Naive thymus-derived CD4-positive, alpha-beta T cell (primary cell): Measurements from ENCODE around the gene SRSF3. TPM values are rescaled to one million over a fixed set of nuclear protein-coding genes. Genes with fewer than 3 reads are reported as not detected.
A peak's percentile ranks its signal among the peaks of the same experiment; 100 is the strongest.

Experiments
- ATAC-seq: fragments of 150-1000 bp; cut with Tn5 transposase; 2 replicates; pipeline ENCODE4 v1.10.0; 2021; ENCODE audit warnings: mild to moderate bottlenecking, moderate library complexity
- CTCF ChIA-PET: fragments of 350-600 bp; sonication (Branson Sonifier 250); formaldehyde crosslinking; loops from one replicate; lab custom pipeline; 2021; ENCODE audit warnings: antibody characterized with exemption; lab: Charles Lee
- POLR2A ChIA-PET: fragments of 350-600 bp; sonication (Branson Sonifier 250); formaldehyde crosslinking; loops from one replicate; lab custom pipeline; 2021; ENCODE audit warnings: antibody characterized with exemption, inconsistent platforms; lab: Charles Lee
- DNase-seq, 9 donors: peaks; one replicate each; pipeline versions ENCODE4 v3.0.0 to v3.0.0-alpha.2; 2020 to 2022; ENCODE audit warnings: mixed read lengths in 1 of 9
- H3K27ac ChIP-seq: one replicate; pipeline ENCODE4 v1.7.0; 2013; ENCODE audit warnings: mild to moderate bottlenecking, low read depth, low read length, moderate library complexity
- H3K27me3 ChIP-seq, 2 donors: one replicate each; pipeline ENCODE4 v1.7.0; 2013; ENCODE audit warnings: low read length in 2 of 2, mild to moderate bottlenecking in 2 of 2, moderate library complexity in 2 of 2; ENCODE audit not compliant: control insufficient read depth in 2 of 2, insufficient read depth in 2 of 2
- H3K36me3 ChIP-seq, 3 experiments: 1 replicate in 2 of 3; 2 replicates in 1 of 3; pipeline ENCODE4 v1.7.0; 2013; ENCODE audit warnings: low read length in 3 of 3, mild to moderate bottlenecking in 3 of 3, moderate library complexity in 1 of 3; ENCODE audit not compliant: insufficient read depth in 3 of 3, control insufficient read depth in 2 of 3
- H3K4me1 ChIP-seq, 2 donors: one replicate each; pipeline ENCODE4 v1.7.0; 2013; ENCODE audit warnings: low read length in 2 of 2, mild to moderate bottlenecking in 2 of 2, moderate library complexity in 1 of 2; ENCODE audit not compliant: control insufficient read depth in 2 of 2, insufficient read depth in 2 of 2
- H3K4me3 ChIP-seq: 2 replicates; pipeline ENCODE4 v1.7.0; 2013; ENCODE audit warnings: mild to moderate bottlenecking, low read length
- H3K9me3 ChIP-seq, 3 experiments: 1 replicate in 2 of 3; 2 replicates in 1 of 3; pipeline ENCODE4 v1.7.0; 2013; ENCODE audit warnings: low read length in 3 of 3; ENCODE audit not compliant: control insufficient read depth in 2 of 3
- H3K27ac Mint-ChIP-seq, 9 donors: one replicate each; pipeline ENCODE4 v1.8.0; 2020 to 2022; ENCODE audit warnings: mixed read lengths in 9 of 9, mild to moderate bottlenecking in 8 of 9, moderate library complexity in 5 of 9, inconsistent platforms in 2 of 9
- H3K27me3 Mint-ChIP-seq, 5 donors: one replicate each; pipeline ENCODE4 v1.8.0; 2021 to 2022; ENCODE audit warnings: mixed read lengths in 5 of 5, mild to moderate bottlenecking in 1 of 5
- H3K36me3 Mint-ChIP-seq, 5 donors: one replicate each; pipeline ENCODE4 v1.8.0; 2020 to 2022; ENCODE audit warnings: mixed read lengths in 5 of 5, mild to moderate bottlenecking in 3 of 5, inconsistent platforms in 1 of 5
- H3K4me1 Mint-ChIP-seq, 7 donors: one replicate each; pipeline ENCODE4 v1.8.0; 2020 to 2022; ENCODE audit warnings: mixed read lengths in 7 of 7, mild to moderate bottlenecking in 3 of 7, inconsistent platforms in 1 of 7
- H3K4me3 Mint-ChIP-seq, 10 donors: one replicate each; pipeline ENCODE4 v1.8.0; 2020 to 2022; ENCODE audit warnings: mild to moderate bottlenecking in 10 of 10, mixed read lengths in 10 of 10, moderate library complexity in 6 of 10, inconsistent platforms in 2 of 10
- H3K9me3 Mint-ChIP-seq, 11 donors: one replicate each; pipeline ENCODE4 v1.8.0; 2020 to 2022; ENCODE audit warnings: mixed read lengths in 11 of 11, mild to moderate bottlenecking in 4 of 11, inconsistent platforms in 1 of 11, moderate library complexity in 1 of 11
- intact Hi-C, 2 donors: fragments of 100-400 bp; cut with micrococcal nuclease; formaldehyde crosslinking; loops; one replicate each; pipeline ENCODE4 v1.15.1; 2023
- polyA plus RNA-seq, 2 donors: library from polyadenylated mRNA; unstranded; fragments of 300-500 nt; fragmentation: Illumina TruSeq; gene quantifications; one replicate each; pipeline ENCODE4 v1.2.3, GENCODE V29; 2021
- total RNA-seq, 6 experiments: library from RNA in 5 of 6; stranded (reverse) in 5 of 6; gene quantifications; 1 replicate in 5 of 6; 2 replicates in 1 of 6; pipeline ENCODE4 v1.2.3 and lab custom pipeline; 2021 to 2026

The SRSF3 gene
- total and polyA plus RNA-seq, 7 experiments from 2014 or later, result 317 to 510 (median 403) TPM

- Histone ChIP-seq H3K36me3 (peaks cover 33 to 84% (median 50%) of the 10 kb centered on the region in 3 experiments), H3K9me3 (no peaks in the 10 kb centered on the region), H3K27ac (no peak overlapping the region), H3K27me3 (no peaks in the 10 kb centered on the region), H3K4me3 (no peak overlapping the region), H3K4me1 (peaks cover 32 to 35% of the 10 kb centered on the region in 2 donors)
- H3K36me3 Mint-ChIP-seq, result peaks cover 12 to 75% (median 51%) of the 10 kb centered on the region in 5 donors
- intact Hi-C loops, result no loop called here
- H3K9me3 Mint-ChIP-seq, result peaks cover 0 to 7% (median 0%) of the 10 kb centered on the region in 11 donors
- ChIA-PET CTCF (no interaction called here), POLR2A (interaction anchor here (0.6 to 5.9 kb wide), 5 partner anchors 9 to 79 kb away, joined by 3 to 53 read pairs (median 5); partner anchors contain the start of gene SRSF3)
- peak overlapping the region in 5 of 10 donors; percentile 27 to 61 (median 30) for H3K4me3 Mint-ChIP-seq
- no peaks in the 10 kb centered on the region for H3K27me3 Mint-ChIP-seq
- peaks cover 32 to 81% (median 65%) of the 10 kb centered on the region in 7 donors for H3K4me1 Mint-ChIP-seq
- peak overlapping the region; percentile 59 to 87 (median 76) for H3K27ac Mint-ChIP-seq
- ATAC-seq (no peak), DNase-seq (no peak)
Observed at GRCh38 chr6:36607683-36608386, 13.7 kb downstream of the SRSF3 start.

- Mint-ChIP-seq H3K36me3 (peaks cover 12 to 74% (median 58%) of the 10 kb centered on the region in 5 donors), H3K27ac (peak overlapping the region; percentile 55 to 84 (median 76)), H3K9me3 (peaks cover 0 to 7% (median 0%) of the 10 kb centered on the region in 11 donors), H3K4me3 (peak overlapping the region in 1 of 10 donors; percentile 10), H3K4me1 (peaks cover 34 to 74% (median 59%) of the 10 kb centered on the region in 7 donors), H3K27me3 (no peaks in the 10 kb centered on the region)
- Histone ChIP-seq H3K36me3 (peaks cover 22 to 81% (median 46%) of the 10 kb centered on the region in 3 experiments), H3K27ac (no peak overlapping the region), H3K9me3 (no peaks in the 10 kb centered on the region), H3K27me3 (no peaks in the 10 kb centered on the region), H3K4me1 (peaks cover 20 to 24% of the 10 kb centered on the region in 2 donors), H3K4me3 (no peak overlapping the region)
- DNase-seq (no peak), ATAC-seq (peak; percentile 18)
- POLR2A ChIA-PET, result interaction anchor here (0.6 to 5.9 kb wide), 8 partner anchors 10 to 63 kb away, joined by 3 to 53 read pairs (median 4); partner anchors contain the start of gene SRSF3
- CTCF ChIA-PET, result interaction anchor here (1.2 kb wide), 1 partner anchor 9 kb away, joined by 3 read pairs; no protein-coding TSS in a partner anchor
- intact Hi-C loops, result no loop called here
Observed at GRCh38 chr6:36608788-36609563, 14.8 kb downstream of the SRSF3 start.

- CTCF ChIA-PET, result interaction anchor here (1.2 kb wide), 1 partner anchor 10 kb away, joined by 3 read pairs; no protein-coding TSS in a partner anchor
- Mint-ChIP-seq H3K27ac (peak overlapping the region in 8 of 9 donors; percentile 53 to 83 (median 74)), H3K4me3 (peak overlapping the region in 2 of 10 donors; percentile 17 to 21), H3K9me3 (peaks cover 0 to 7% (median 0%) of the 10 kb centered on the region in 11 donors), H3K4me1 (peaks cover 30 to 68% (median 53%) of the 10 kb centered on the region in 7 donors), H3K27me3 (no peaks in the 10 kb centered on the region), H3K36me3 (peaks cover 12 to 68% (median 52%) of the 10 kb centered on the region in 5 donors)
- peak; percentile 7 for ATAC-seq
- Histone ChIP-seq H3K27ac (no peak overlapping the region), H3K4me1 (peaks cover 14 to 18% of the 10 kb centered on the region in 2 donors), H3K9me3 (no peaks in the 10 kb centered on the region), H3K27me3 (no peaks in the 10 kb centered on the region), H3K4me3 (no peak overlapping the region), H3K36me3 (peaks cover 16 to 75% (median 39%) of the 10 kb centered on the region in 3 experiments)
- DNase-seq, result no peak
- POLR2A ChIA-PET, result interaction anchor here (0.6 to 5.9 kb wide), 6 partner anchors 10 to 64 kb away, joined by 3 to 53 read pairs (median 5); partner anchors contain the start of gene SRSF3
- intact Hi-C loops, result no loop called here
Observed at GRCh38 chr6:36609582-36609981, 15.4 kb downstream of the SRSF3 start.

GRCh38 chr6:36610041-36610955 is 16.1 kb downstream of the SRSF3 start:
- Mint-ChIP-seq H3K4me3 (peak overlapping the region in 2 of 10 donors; percentile 17 to 21), H3K27me3 (no peaks in the 10 kb centered on the region), H3K27ac (peak overlapping the region in 8 of 9 donors; percentile 37 to 86 (median 76)), H3K4me1 (peaks cover 32 to 64% (median 49%) of the 10 kb centered on the region in 7 donors), H3K36me3 (peaks cover 12 to 64% (median 51%) of the 10 kb centered on the region in 5 donors), H3K9me3 (peaks cover 0 to 7% (median 0%) of the 10 kb centered on the region in 11 donors)
- intact Hi-C loops, result no loop called here
- no peak for ATAC-seq
- DNase-seq, result no peak
- CTCF ChIA-PET, result interaction anchor here (0.6 to 1.0 kb wide), 3 partner anchors 14 to 549 kb away, joined by 3 to 4 read pairs (median 3); no protein-coding TSS in a partner anchor
- Histone ChIP-seq H3K9me3 (no peaks in the 10 kb centered on the region), H3K36me3 (peaks cover 16 to 68% (median 32%) of the 10 kb centered on the region in 3 experiments), H3K27me3 (no peaks in the 10 kb centered on the region), H3K27ac (peak overlapping the region; percentile 28), H3K4me1 (peaks cover 7 to 11% of the 10 kb centered on the region in 2 donors), H3K4me3 (no peak overlapping the region)
- POLR2A ChIA-PET, result interaction anchor here (0.6 to 5.9 kb wide), 7 partner anchors 11 to 64 kb away, joined by 3 to 53 read pairs (median 6); partner anchors contain the start of gene SRSF3

GRCh38 chr6:36610956-36611336 is 16.8 kb downstream of the SRSF3 start:
- H3K27me3 Mint-ChIP-seq, result no peaks in the 10 kb centered on the region
- H3K36me3 Mint-ChIP-seq, result peaks cover 12 to 58% (median 46%) of the 10 kb centered on the region in 5 donors
- peaks cover 12 to 62% (median 27%) of the 10 kb centered on the region in 3 experiments for H3K36me3 ChIP-seq
- peak overlapping the region; percentile 2 to 86 (median 62) for H3K27ac Mint-ChIP-seq
- intact Hi-C loops, result no loop called here
- H3K4me3 Mint-ChIP-seq, result peak overlapping the region in 1 of 10 donors; percentile 10
- no peak for ATAC-seq
- H3K4me3 ChIP-seq, result no peak overlapping the region
- ChIA-PET POLR2A (interaction anchor here (1.0 to 2.3 kb wide), 4 partner anchors 10 to 103 kb away, joined by 3 to 7 read pairs (median 4); no protein-coding TSS in a partner anchor), CTCF (interaction anchor here (0.6 to 1.4 kb wide), 3 partner anchors 14 to 548 kb away, joined by 3 to 4 read pairs (median 3); no protein-coding TSS in a partner anchor)
- H3K27ac ChIP-seq, result peak overlapping the region; percentile 28
- peaks cover 29 to 61% (median 45%) of the 10 kb centered on the region in 7 donors for H3K4me1 Mint-ChIP-seq
- peaks cover 6 to 7% of the 10 kb centered on the region in 2 donors for H3K4me1 ChIP-seq
- DNase-seq, result no peak
- H3K27me3 ChIP-seq, result no peaks in the 10 kb centered on the region
- H3K9me3 ChIP-seq, result no peaks in the 10 kb centered on the region
- H3K9me3 Mint-ChIP-seq, result peaks cover 0 to 7% (median 0%) of the 10 kb centered on the region in 11 donors
